Pancreas (tissue), 10 donors: ENCODE measurements around the gene CRISPLD2. TPM values are rescaled to one million over a fixed set of nuclear protein-coding genes. Genes with fewer than 3 reads are reported as not detected.

Experiments
- ATAC-seq, 4 donors: fragments of 200-7000 bp; cut with Tn5 transposase; one replicate each; pipeline versions ENCODE4 v1.8.0 to v1.9.1; 2020; ENCODE audit warnings: mild to moderate bottlenecking in 4 of 4, moderate library complexity in 4 of 4
- DNase-seq, 6 donors: peaks; one replicate each; pipeline ENCODE4 v3.0.0-alpha.2; 2020
- FAIRE-seq: peaks from 2 replicates; lab custom pipeline; 2012; peaks lifted over from hg19 to GRCh38; lab: Jason Lieb, UNC
- H3K27ac ChIP-seq, 4 donors: fragments of 200-600 bp; sonication (generic); 1 replicate in 3 of 4; 2 replicates in 1 of 4; pipeline versions ENCODE4 v1.5.0 to v1.8.0; 2020
- H3K27me3 ChIP-seq, 4 donors: fragments of 200-600 bp; one replicate each; pipeline ENCODE4 v1.8.0; 2021
- H3K36me3 ChIP-seq, 3 donors: fragments of 200-600 bp; sonication (generic) in 1 of 3; one replicate each; pipeline versions ENCODE4 v1.5.0 to v1.8.0; 2020 to 2021
- H3K4me1 ChIP-seq, 3 donors: fragments of 200-600 bp; one replicate each; pipeline ENCODE4 v1.8.0; 2021
- H3K4me3 ChIP-seq, 4 donors: fragments of 200-600 bp; sonication (generic) in 2 of 4; one replicate each; pipeline versions ENCODE4 v1.5.0 to v1.8.0; 2020 to 2021
- H3K9me3 ChIP-seq, 4 donors: fragments of 200-600 bp; one replicate each; pipeline ENCODE4 v1.8.0; 2021
- CTCF ChIP-seq, 4 donors: fragments of 200-600 bp; sonication (generic) in 3 of 4; IDR thresholded peaks; one replicate each; pipeline versions ENCODE4 v1.5.0 to v1.8.0; 2021; ENCODE audit warnings: antibody characterized with exemption in 4 of 4
- WGBS, 2 donors: extraction: QIAGEN DNeasy Blood & Tissue Kit; methylation state at CpG; one replicate each; pipeline ENCODE4 v1.1.7; 2013; 5-methylcytosine and 5-hydroxymethylcytosine counted together
- intact Hi-C, 3 donors: fragments of 100-400 bp; cut with DNase I; formaldehyde crosslinking; loops; one replicate each; pipeline versions ENCODE4 v1.11.1 to v1.14.2; 2022
- polyA plus RNA-seq, 2 donors: library from polyadenylated mRNA; stranded (reverse); fragments of 200-250 nt; gene quantifications; one replicate each; pipeline ENCODE4 v1.2.3, GENCODE V29; 2013
- total RNA-seq, 6 donors: library from RNA; stranded (reverse); fragmentation: NEBNext Ultra II Directional in 4 of 6; extraction: Animal tissue kit (Norgen Biotek cat#: 25700) in 4 of 6; gene quantifications; one replicate each; pipeline versions ENCODE4 v1.2.1 to v1.2.4, GENCODE V29; 2021 to 2023
- donor health status: healthy with polysubstance abuse.
- donor health status: DM: no; HTN: no; CAD: no; lungs with moderate emphysema.
- donor health status: DM: no; HTN: no; CAD: no.
- donor health status: control.
- donor health status: control.
- donor health status: Bipolar disorder and iron deficiency.
- donor health status: DM: yes; HTN: yes; CAD: no.
- donor health status: DM: no; HTN: no; CAD: no.
- donor health status: DM: no; HTN: no; CAD: no.
- donor health status: DM: yes; HTN: yes; CAD: no.

Gene CRISPLD2
- total and polyA plus RNA-seq, 8 donors = 4.1 to 40.2 (median 14.1) TPM

- 87 to 95% methylated on average over 8 of the region's 8 CpGs for WGBS, 2 donors
- Histone ChIP-seq H3K9me3 (no peaks in the 10 kb centered on the region), H3K27ac (no peak overlapping the region), H3K36me3 (no peaks in the 10 kb centered on the region), H3K4me3 (no peak overlapping the region), H3K4me1 (no peaks in the 10 kb centered on the region), H3K27me3 (no peaks in the 10 kb centered on the region)
- TF ChIP-seq CTCF (IDR thresholded peaks at IDR 0.05) = no peak
- FAIRE-seq = no peak
- no peak for DNase-seq
- intact Hi-C loops = no loop called here
- no peak for ATAC-seq
Measured at GRCh38 chr16:84863481-84863814, 43.7 kb downstream of the CRISPLD2 start.

- TF ChIP-seq CTCF (IDR thresholded peaks at IDR 0.05) = no peak
- Histone ChIP-seq H3K27me3 (no peaks in the 10 kb centered on the region), H3K36me3 (no peaks in the 10 kb centered on the region), H3K27ac (no peak overlapping the region), H3K9me3 (no peaks in the 10 kb centered on the region), H3K4me3 (no peak overlapping the region), H3K4me1 (no peaks in the 10 kb centered on the region)
- WGBS, 2 donors = 79 to 82% methylated on average over 13 of the region's 13 CpGs
- ATAC-seq (no peak), DNase-seq (no peak), FAIRE-seq (no peak)
- intact Hi-C loops = no loop called here
Measured at GRCh38 chr16:84864326-84864955, 44.7 kb downstream of the CRISPLD2 start.

GRCh38 chr16:84867696-84868095, 47.9 kb downstream of the CRISPLD2 start:
- DNase-seq = no peak
- WGBS, 2 donors = 69 to 79% methylated on average over 9 of the region's 9 CpGs
- Histone ChIP-seq H3K36me3 (no peaks in the 10 kb centered on the region), H3K27me3 (no peaks in the 10 kb centered on the region), H3K27ac (no peak overlapping the region), H3K4me1 (no peaks in the 10 kb centered on the region), H3K9me3 (no peaks in the 10 kb centered on the region), H3K4me3 (no peak overlapping the region)
- ATAC-seq = no peak
- FAIRE-seq = no peak
- TF ChIP-seq CTCF (IDR thresholded peaks at IDR 0.05) = no peak
- intact Hi-C loops = no loop called here

- no peak for TF ChIP-seq CTCF (IDR thresholded peaks at IDR 0.05)
- H3K27ac ChIP-seq = no peak overlapping the region
- H3K27me3 ChIP-seq = no peaks in the 10 kb centered on the region
- intact Hi-C loops = no loop called here
- DNase-seq = no peak
- no peaks in the 10 kb centered on the region for H3K36me3 ChIP-seq
- no peaks in the 10 kb centered on the region for H3K4me1 ChIP-seq
- H3K4me3 ChIP-seq = no peak overlapping the region
- no peaks in the 10 kb centered on the region for H3K9me3 ChIP-seq
- 73 to 76% methylated on average over 9 of the region's 9 CpGs for WGBS, 2 donors
- FAIRE-seq = no peak
- ATAC-seq = no peak
Measured at GRCh38 chr16:84868328-84868727, 48.5 kb downstream of the CRISPLD2 start.

GRCh38 chr16:84868829-84869472, 49.2 kb downstream of the CRISPLD2 start:
- ATAC-seq = no peak
- no peak for TF ChIP-seq CTCF (IDR thresholded peaks at IDR 0.05)
- DNase-seq = no peak
- H3K36me3 ChIP-seq = no peaks in the 10 kb centered on the region
- H3K27ac ChIP-seq = no peak overlapping the region
- no peak overlapping the region for H3K4me3 ChIP-seq
- H3K27me3 ChIP-seq = no peaks in the 10 kb centered on the region
- no peak for FAIRE-seq
- H3K4me1 ChIP-seq = no peaks in the 10 kb centered on the region
- intact Hi-C loops = no loop called here
- no peaks in the 10 kb centered on the region for H3K9me3 ChIP-seq
- 83 to 88% methylated on average over 17 of the region's 17 CpGs for WGBS, 2 donors
